Dedifferentiated amniotic fluid mesenchymal stem cell (primary cell): ENCODE results near the gene MVB12A.

Experiments
- DNase-seq: peaks from one replicate; pipeline ENCODE4 v3.0.0-alpha.2; 2016; ENCODE audit errors: extremely low spot score

Gene MVB12A

GRCh38 chr19:17404621-17405249, 15.1 kb upstream of the MVB12A start:
- DNase-seq = no peak

- no peak for DNase-seq
Observed at GRCh38 chr19:17405250-17406045, 14.4 kb upstream of the MVB12A start, which contains the start of gene BST2. Gene BST2, minus strand, starts transcription at chr19:17405630. Its CDS starts 55 bp downstream, at chr19:17405575.

- DNase-seq = no peak
Observed at GRCh38 chr19:17406046-17406886, 13.6 kb upstream of the MVB12A start.

- DNase-seq = no peak
Observed at GRCh38 chr19:17406887-17407196, 13.0 kb upstream of the MVB12A start.

- no peak for DNase-seq
Observed at GRCh38 chr19:17409990-17410389, 9.9 kb upstream of the MVB12A start.

GRCh38 chr19:17411801-17412200, 8.0 kb upstream of the MVB12A start:
- no peak for DNase-seq

GRCh38 chr19:17414097-17414496, 5.8 kb upstream of the MVB12A start:
- DNase-seq = no peak

- no peak for DNase-seq
Observed at GRCh38 chr19:17415121-17415520, 4.7 kb upstream of the MVB12A start.

GRCh38 chr19:17418710-17419109, 1.1 kb upstream of the MVB12A start:
- no peak for DNase-seq

GRCh38 chr19:17419154-17419620, 660 bp upstream of the MVB12A start:
- DNase-seq = no peak

- no peak for DNase-seq
Observed at GRCh38 chr19:17420475-17420924, 653 bp downstream of the MVB12A start.

- DNase-seq = no peak
Observed at GRCh38 chr19:17421942-17422341, 2.1 kb downstream of the MVB12A start.

GRCh38 chr19:17423429-17424208, 3.8 kb downstream of the MVB12A start:
- DNase-seq = no peak

- no peak for DNase-seq
Observed at GRCh38 chr19:17424743-17425365, 5.0 kb downstream of the MVB12A start.

- DNase-seq = no peak
Observed at GRCh38 chr19:17429641-17430113, 9.8 kb downstream of the MVB12A start.

- DNase-seq = no peak
Observed at GRCh38 chr19:17431417-17431816, 11.6 kb downstream of the MVB12A start.

GRCh38 chr19:17435218-17435617, 15.4 kb downstream of the MVB12A start:
- no peak for DNase-seq

- DNase-seq = no peak
Observed at GRCh38 chr19:17436094-17436873, 16.4 kb downstream of the MVB12A start.

GRCh38 chr19:17436874-17437267, 17.0 kb downstream of the MVB12A start:
- no peak for DNase-seq
